Esophagus (tissue), 2 donors: Measurements from ENCODE around the gene MAL. TPM values are rescaled to one million over a fixed set of nuclear protein-coding genes. Genes with fewer than 3 reads are reported as not detected.

Experiments
- H3K27ac ChIP-seq, 2 donors: one replicate each; pipeline ENCODE4 v1.5.1; 2013; ENCODE audit warnings: low read depth in 2 of 2, mild to moderate bottlenecking in 2 of 2, inconsistent platforms in 1 of 2, low read length in 1 of 2, moderate library complexity in 1 of 2
- H3K27me3 ChIP-seq, 2 donors: one replicate each; pipeline ENCODE4 v1.6.1; 2013; ENCODE audit warnings: low read length in 2 of 2, control low read depth in 1 of 2, mild to moderate bottlenecking in 1 of 2; ENCODE audit not compliant: insufficient read depth in 2 of 2, control insufficient read depth in 1 of 2
- H3K36me3 ChIP-seq, 2 donors: one replicate each; pipeline ENCODE4 v1.6.1; 2013; ENCODE audit warnings: low read length in 1 of 2; ENCODE audit not compliant: control insufficient read depth in 2 of 2, insufficient read depth in 2 of 2
- H3K4me1 ChIP-seq, 2 donors: one replicate each; pipeline ENCODE4 v1.6.1; 2013; ENCODE audit warnings: low read length in 1 of 2; ENCODE audit not compliant: control insufficient read depth in 2 of 2, insufficient read depth in 2 of 2
- H3K4me3 ChIP-seq, 2 donors: one replicate each; pipeline ENCODE4 v1.5.1; 2013; ENCODE audit warnings: low read length in 2 of 2, mild to moderate bottlenecking in 2 of 2, low read depth in 1 of 2, moderate library complexity in 1 of 2
- H3K9me3 ChIP-seq, 2 donors: one replicate each; pipeline ENCODE4 v1.6.1; 2013; ENCODE audit warnings: mild to moderate bottlenecking in 2 of 2, low read depth in 1 of 2, low read length in 1 of 2, moderate library complexity in 1 of 2; ENCODE audit not compliant: control insufficient read depth in 2 of 2, insufficient read depth in 1 of 2
- whole genome bisulfite sequencing, 2 donors: extraction: QIAGEN DNeasy Blood & Tissue Kit; methylation state at CpG; one replicate each; pipeline ENCODE4 v1.1.7; 2013; 5-methylcytosine and 5-hydroxymethylcytosine counted together
- polyA plus RNA-seq, 2 donors: library from polyadenylated mRNA; stranded (reverse); fragments of 200-250 nt; gene quantifications; one replicate each; pipeline ENCODE4 v1.2.3, GENCODE V29; 2013
- donor health status: healthy with polysubstance abuse.
- donor health status: Bipolar disorder and iron deficiency.

The MAL gene
- polyA plus RNA-seq, 2 donors = 1,481 to 3,581 TPM

- Histone ChIP-seq H3K36me3 (no peaks in the 10 kb centered on the region), H3K4me3 (no peak overlapping the region), H3K27me3 (no peaks in the 10 kb centered on the region), H3K9me3 (peaks cover 0 to 2% of the 10 kb centered on the region in 2 donors), H3K27ac (peak overlapping the region; percentile 29 to 52), H3K4me1 (peaks cover 9 to 23% of the 10 kb centered on the region in 2 donors)
- 72 to 87% methylated on average over 9 of the region's 9 CpGs for WGBS, 2 donors
Measured at GRCh38 chr2:95058466-95058988, 33.0 kb downstream of the MAL start.

- H3K27ac ChIP-seq = peak overlapping the region; percentile 34 to 52
- H3K4me3 ChIP-seq = no peak overlapping the region
- peaks cover 0 to 2% of the 10 kb centered on the region in 2 donors for H3K9me3 ChIP-seq
- 59 to 62% methylated on average over 11 of the region's 11 CpGs for WGBS, 2 donors
- no peaks in the 10 kb centered on the region for H3K36me3 ChIP-seq
- peaks cover 9 to 24% of the 10 kb centered on the region in 2 donors for H3K4me1 ChIP-seq
- no peaks in the 10 kb centered on the region for H3K27me3 ChIP-seq
Measured at GRCh38 chr2:95058989-95059641, 33.6 kb downstream of the MAL start.

- H3K27ac ChIP-seq = peak overlapping the region in 1 of 2 donors; percentile 34
- H3K4me1 ChIP-seq = peaks cover 9 to 24% of the 10 kb centered on the region in 2 donors
- no peaks in the 10 kb centered on the region for H3K36me3 ChIP-seq
- H3K9me3 ChIP-seq = no peaks in the 10 kb centered on the region
- no peak overlapping the region for H3K4me3 ChIP-seq
- WGBS, 2 donors = 80 to 82% methylated on average over 12 of the region's 12 CpGs
- no peaks in the 10 kb centered on the region for H3K27me3 ChIP-seq
Measured at GRCh38 chr2:95059656-95060370, 34.3 kb downstream of the MAL start.

DNA sequence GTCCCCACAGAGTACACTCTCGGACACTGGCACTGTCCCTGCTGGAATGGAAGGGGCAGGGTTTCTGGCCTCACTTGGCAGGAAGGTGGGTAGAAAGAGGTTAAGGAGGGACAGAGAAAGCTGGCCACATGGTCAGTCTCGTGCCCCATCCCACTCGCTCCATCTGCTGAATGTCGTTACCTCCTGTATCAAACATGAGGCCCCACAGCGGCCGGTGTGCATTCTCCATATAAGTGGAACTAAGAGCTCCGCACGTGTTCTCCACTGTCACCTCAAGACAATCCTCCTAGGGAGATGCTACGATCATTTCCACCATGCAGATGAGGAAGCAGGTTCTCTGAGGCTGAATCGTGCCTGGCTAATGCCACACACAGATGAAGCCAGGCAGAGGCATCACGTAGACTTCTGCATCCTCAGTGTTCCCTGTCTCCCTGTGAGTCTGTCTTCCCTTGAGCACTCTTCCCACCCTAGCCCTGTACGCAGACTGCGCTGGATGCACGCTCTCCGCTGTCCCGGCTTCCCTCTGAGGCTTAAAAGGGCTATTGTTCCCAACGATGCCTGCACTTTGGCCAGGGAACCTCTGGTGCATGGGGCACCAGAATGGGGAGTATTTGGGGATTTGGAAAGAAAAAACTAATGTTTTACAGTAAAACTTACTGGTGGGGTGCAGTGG, 35.1 kb downstream of the MAL start:
- H3K27ac ChIP-seq = no peak overlapping the region

GRCh38 chr2:95061119-95061512, 35.6 kb downstream of the MAL start:
- no peaks in the 10 kb centered on the region for H3K9me3 ChIP-seq
- peak overlapping the region; percentile 20 to 54 for H3K27ac ChIP-seq
- H3K36me3 ChIP-seq = no peaks in the 10 kb centered on the region
- no peak overlapping the region for H3K4me3 ChIP-seq
- WGBS, 2 donors = 87 to 94% methylated on average over 1 of the region's 1 CpG
- H3K4me1 ChIP-seq = peaks cover 9 to 20% of the 10 kb centered on the region in 2 donors
- no peaks in the 10 kb centered on the region for H3K27me3 ChIP-seq

More for the DNA sequence above, 35.1 kb downstream of the MAL start:
- 85 to 90% methylated on average over 17 of the region's 17 CpGs for WGBS, 2 donors
- Histone ChIP-seq H3K9me3 (no peaks in the 10 kb centered on the region), H3K27me3 (no peaks in the 10 kb centered on the region), H3K4me1 (peaks cover 9 to 23% of the 10 kb centered on the region in 2 donors), H3K36me3 (no peaks in the 10 kb centered on the region), H3K4me3 (no peak overlapping the region)

GRCh38 chr2:95061601-95062183, 36.2 kb downstream of the MAL start:
- Histone ChIP-seq H3K4me1 (peaks cover 9 to 18% of the 10 kb centered on the region in 2 donors), H3K36me3 (no peaks in the 10 kb centered on the region), H3K4me3 (no peak overlapping the region), H3K27ac (peak overlapping the region; percentile 54 to 66), H3K9me3 (no peaks in the 10 kb centered on the region), H3K27me3 (no peaks in the 10 kb centered on the region)
- 55 to 65% methylated on average over 11 of the region's 11 CpGs for WGBS, 2 donors

- Histone ChIP-seq H3K4me1 (peaks cover 9 to 18% of the 10 kb centered on the region in 2 donors), H3K4me3 (no peak overlapping the region), H3K27ac (peak overlapping the region; percentile 53 to 87), H3K36me3 (no peaks in the 10 kb centered on the region), H3K27me3 (no peaks in the 10 kb centered on the region), H3K9me3 (no peaks in the 10 kb centered on the region)
- WGBS, 2 donors = 53 to 60% methylated on average over 11 of the region's 11 CpGs
Measured at GRCh38 chr2:95062242-95063085, 37.0 kb downstream of the MAL start.

DNA sequence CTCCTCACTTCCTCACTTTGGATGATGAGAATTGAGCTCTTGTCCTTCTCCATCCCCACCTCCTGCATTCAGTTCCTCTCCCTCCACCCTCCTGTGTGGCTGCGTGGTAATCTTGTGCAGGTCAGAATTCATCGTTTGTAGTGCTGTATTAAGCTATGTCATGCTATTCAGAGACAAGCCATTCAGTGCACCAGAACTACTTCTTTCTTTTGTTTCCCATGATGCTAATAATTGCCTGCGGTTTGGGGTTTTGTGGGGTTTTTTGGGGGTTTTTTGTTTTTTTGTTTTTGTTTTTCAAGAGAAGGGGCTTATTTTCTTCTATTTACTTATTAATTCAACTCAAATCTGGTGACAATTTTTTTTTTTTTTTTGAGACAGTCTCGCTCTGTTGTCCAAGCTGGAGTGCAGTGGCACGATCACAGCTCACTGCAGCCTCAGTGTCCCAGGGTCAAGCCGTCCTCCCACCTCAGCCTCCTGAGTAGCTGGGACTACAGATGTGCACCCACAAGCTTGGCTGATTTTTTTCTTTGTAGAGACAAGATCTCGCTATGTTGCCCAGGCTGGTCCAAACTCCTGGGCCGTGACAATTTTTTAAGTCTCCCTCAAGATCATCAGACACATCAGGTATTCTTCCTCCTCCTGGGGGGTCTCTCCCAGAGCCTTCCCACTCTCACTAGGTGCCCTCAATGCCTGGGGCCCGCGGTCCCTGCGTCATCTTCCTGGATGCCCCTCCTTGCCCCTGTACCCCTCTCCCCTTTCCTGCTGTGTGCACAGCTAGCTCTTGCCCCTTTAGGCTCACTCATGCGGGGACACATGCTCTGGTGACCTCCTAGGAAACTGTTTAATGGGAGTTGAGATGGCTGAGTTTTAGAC, 37.8 kb downstream of the MAL start:
- Histone ChIP-seq H3K4me3 (no peak overlapping the region), H3K9me3 (no peaks in the 10 kb centered on the region), H3K27me3 (no peaks in the 10 kb centered on the region), H3K27ac (peak overlapping the region; percentile 53 to 87), H3K36me3 (no peaks in the 10 kb centered on the region), H3K4me1 (peaks cover 9 to 18% of the 10 kb centered on the region in 2 donors)
- WGBS, 2 donors = 70% methylated on average over 12 of the region's 12 CpGs
